Lower lobe of right lung (tissue), 2 donors: ENCODE measurements around the gene KMT2A. TPM values are rescaled to one million over a fixed set of nuclear protein-coding genes. Genes with fewer than 3 reads are reported as not detected.

Experiments used
- ATAC-seq, 2 donors: fragments of 200-7000 bp; cut with Tn5 transposase; one replicate each; pipeline ENCODE4 v1.9.1; 2020 to 2022; ENCODE audit warnings: mild to moderate bottlenecking in 2 of 2, moderate library complexity in 2 of 2
- DNase-seq: peaks from one replicate; pipeline ENCODE4 v3.0.0-alpha.2; 2020
- H3K27ac ChIP-seq: fragments of 200-600 bp; one replicate; pipeline ENCODE4 v1.8.0; 2022
- H3K27me3 ChIP-seq: fragments of 200-600 bp; one replicate; pipeline ENCODE4 v1.8.0; 2022; ENCODE audit warnings: low read depth
- H3K36me3 ChIP-seq: fragments of 200-600 bp; one replicate; pipeline ENCODE4 v1.8.0; 2022; ENCODE audit warnings: mild to moderate bottlenecking
- H3K4me1 ChIP-seq: fragments of 200-600 bp; one replicate; pipeline ENCODE4 v1.8.0; 2022
- H3K4me3 ChIP-seq: fragments of 200-600 bp; one replicate; pipeline ENCODE4 v1.8.0; 2022; ENCODE audit warnings: mild to moderate bottlenecking
- H3K9me3 ChIP-seq: fragments of 200-600 bp; one replicate; pipeline ENCODE4 v1.8.0; 2022
- CTCF ChIP-seq: fragments of 200-600 bp; IDR thresholded peaks from one replicate; pipeline ENCODE4 v1.8.0; 2022; ENCODE audit warnings: antibody characterized with exemption, mild to moderate bottlenecking
- intact Hi-C: fragments of 100-400 bp; cut with DNase I; formaldehyde crosslinking; loops from one replicate; pipeline ENCODE4 v1.11.0; 2022
- total RNA-seq: library from RNA; stranded (reverse); fragmentation: NEBNext Ultra II Directional; extraction: Animal tissue kit (Norgen Biotek cat#: 25700); gene quantifications from one replicate; pipeline ENCODE4 v1.2.1, GENCODE V29; 2021
- donor health status: DM: no; HTN: yes; CAD: no; lungs with severe emphysema.

The KMT2A gene
- total RNA-seq, 1 donor from 2014 or later: 66.3 TPM

- no peak overlapping the region for H3K4me3 ChIP-seq
- no peak for ATAC-seq
- H3K27me3 ChIP-seq: no peaks in the 10 kb centered on the region
- peaks cover 27% of the 10 kb centered on the region for H3K4me1 ChIP-seq
- no peak for DNase-seq
- no peaks in the 10 kb centered on the region for H3K9me3 ChIP-seq
- H3K27ac ChIP-seq: no peak overlapping the region
- no peaks in the 10 kb centered on the region for H3K36me3 ChIP-seq
- no peak for TF ChIP-seq CTCF
- intact Hi-C loops: no loop called here
Observed at GRCh38 chr11:118532852-118533768, 96.8 kb downstream of the KMT2A start.

- Histone ChIP-seq H3K36me3 (no peaks in the 10 kb centered on the region), H3K27ac (no peak overlapping the region), H3K4me1 (peaks cover 24% of the 10 kb centered on the region), H3K9me3 (no peaks in the 10 kb centered on the region), H3K4me3 (no peak overlapping the region), H3K27me3 (no peaks in the 10 kb centered on the region)
- no peak for DNase-seq
- intact Hi-C loops: no loop called here
- no peak for ATAC-seq
- no peak for TF ChIP-seq CTCF
Observed at GRCh38 chr11:118533769-118534729, 97.8 kb downstream of the KMT2A start.

DNA sequence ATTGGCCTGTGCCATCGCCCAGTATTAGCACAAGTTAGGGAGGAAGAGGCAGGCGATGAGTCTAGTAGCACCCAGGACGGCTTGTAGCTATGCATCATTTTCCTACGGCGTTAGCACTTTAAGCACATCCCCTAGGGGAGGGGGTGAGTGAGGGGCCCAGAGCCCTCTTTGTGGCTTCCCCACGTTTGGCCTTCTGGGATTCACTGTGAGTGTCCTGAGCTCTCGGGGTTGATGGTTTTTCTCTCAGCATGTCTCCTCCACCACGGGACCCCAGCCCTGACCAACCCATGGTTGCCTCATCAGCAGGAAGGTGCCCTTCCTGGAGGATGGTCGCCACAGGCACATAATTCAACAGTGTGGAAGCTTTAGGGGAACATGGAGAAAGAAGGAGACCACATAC lies 99.0 kb downstream of the KMT2A start:
- Histone ChIP-seq H3K27me3 (no peaks in the 10 kb centered on the region), H3K27ac (no peak overlapping the region), H3K9me3 (no peaks in the 10 kb centered on the region), H3K36me3 (no peaks in the 10 kb centered on the region), H3K4me1 (peaks cover 13% of the 10 kb centered on the region), H3K4me3 (no peak overlapping the region)
- DNase-seq (no peak), ATAC-seq (no peak)
- no peak for TF ChIP-seq CTCF
- intact Hi-C loops: no loop called here

- Histone ChIP-seq H3K9me3 (no peaks in the 10 kb centered on the region), H3K4me3 (no peak overlapping the region), H3K27me3 (no peaks in the 10 kb centered on the region), H3K27ac (no peak overlapping the region), H3K36me3 (peaks cover 2% of the 10 kb centered on the region), H3K4me1 (peaks cover 5% of the 10 kb centered on the region)
- ATAC-seq: no peak
- TF ChIP-seq CTCF: no peak
- intact Hi-C loops: no loop called here
- DNase-seq: no peak
Observed at GRCh38 chr11:118536726-118537125, 100.4 kb downstream of the KMT2A start.

- no peak for TF ChIP-seq CTCF
- Histone ChIP-seq H3K4me1 (no peaks in the 10 kb centered on the region), H3K4me3 (no peak overlapping the region), H3K9me3 (no peaks in the 10 kb centered on the region), H3K27ac (no peak overlapping the region), H3K36me3 (peaks cover 4% of the 10 kb centered on the region), H3K27me3 (no peaks in the 10 kb centered on the region)
- no peak for DNase-seq
- no peak for ATAC-seq
- intact Hi-C loops: no loop called here
Observed at GRCh38 chr11:118537409-118537980, 101.2 kb downstream of the KMT2A start.
